ENCODE results near the gene SLC25A48. TPM values are rescaled to one million over a fixed set of nuclear protein-coding genes. Genes with fewer than 3 reads are reported as not detected.

SLC25A48 gene
- total RNA-seq, 1 donor from 2014 or later, result not detected

GRCh38 chr5:135875567-135875966 lies 41.1 kb downstream of the SLC25A48 start:
- no peak for DNase-seq (ENCODE audit: extremely low spot score, unreplicated experiment)
- H3K4me3 Mint-ChIP-seq (ENCODE audit: unreplicated experiment), result no peak overlapping the region
- H3K4me1 Mint-ChIP-seq (ENCODE audit: unreplicated experiment), result no peaks in the 10 kb centered on the region
- TF ChIP-seq, protein P1, sequence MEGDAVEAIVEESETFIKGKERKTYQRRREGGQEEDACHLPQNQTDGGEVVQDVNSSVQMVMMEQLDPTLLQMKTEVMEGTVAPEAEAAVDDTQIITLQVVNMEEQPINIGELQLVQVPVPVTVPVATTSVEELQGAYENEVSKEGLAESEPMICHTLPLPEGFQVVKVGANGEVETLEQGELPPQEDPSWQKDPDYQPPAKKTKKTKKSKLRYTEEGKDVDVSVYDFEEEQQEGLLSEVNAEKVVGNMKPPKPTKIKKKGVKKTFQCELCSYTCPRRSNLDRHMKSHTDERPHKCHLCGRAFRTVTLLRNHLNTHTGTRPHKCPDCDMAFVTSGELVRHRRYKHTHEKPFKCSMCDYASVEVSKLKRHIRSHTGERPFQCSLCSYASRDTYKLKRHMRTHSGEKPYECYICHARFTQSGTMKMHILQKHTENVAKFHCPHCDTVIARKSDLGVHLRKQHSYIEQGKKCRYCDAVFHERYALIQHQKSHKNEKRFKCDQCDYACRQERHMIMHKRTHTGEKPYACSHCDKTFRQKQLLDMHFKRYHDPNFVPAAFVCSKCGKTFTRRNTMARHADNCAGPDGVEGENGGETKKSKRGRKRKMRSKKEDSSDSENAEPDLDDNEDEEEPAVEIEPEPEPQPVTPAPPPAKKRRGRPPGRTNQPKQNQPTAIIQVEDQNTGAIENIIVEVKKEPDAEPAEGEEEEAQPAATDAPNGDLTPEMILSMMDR (IDR thresholded peaks at IDR 0.05), result no peak
- no peaks in the 10 kb centered on the region for H3K36me3 Mint-ChIP-seq (ENCODE audit: unreplicated experiment)
- peaks cover 35% of the 10 kb centered on the region for H3K27me3 Mint-ChIP-seq (ENCODE audit: unreplicated experiment)
- H3K27ac Mint-ChIP-seq (ENCODE audit: unreplicated experiment), result no peak overlapping the region
- no peaks in the 10 kb centered on the region for H3K9me3 Mint-ChIP-seq (ENCODE audit: unreplicated experiment)

GRCh38 chr5:135876146-135876545 lies 41.7 kb downstream of the SLC25A48 start:
- no peak for DNase-seq (ENCODE audit: extremely low spot score, unreplicated experiment)
- no peak overlapping the region for H3K27ac Mint-ChIP-seq (ENCODE audit: unreplicated experiment)
- H3K4me3 Mint-ChIP-seq (ENCODE audit: unreplicated experiment), result no peak overlapping the region
- no peaks in the 10 kb centered on the region for H3K36me3 Mint-ChIP-seq (ENCODE audit: unreplicated experiment)
- peaks cover 41% of the 10 kb centered on the region for H3K27me3 Mint-ChIP-seq (ENCODE audit: unreplicated experiment)
- TF ChIP-seq, protein P1 (IDR thresholded peaks at IDR 0.05), result no peak
- H3K4me1 Mint-ChIP-seq (ENCODE audit: unreplicated experiment), result no peaks in the 10 kb centered on the region
- H3K9me3 Mint-ChIP-seq (ENCODE audit: unreplicated experiment), result no peaks in the 10 kb centered on the region

DNA sequence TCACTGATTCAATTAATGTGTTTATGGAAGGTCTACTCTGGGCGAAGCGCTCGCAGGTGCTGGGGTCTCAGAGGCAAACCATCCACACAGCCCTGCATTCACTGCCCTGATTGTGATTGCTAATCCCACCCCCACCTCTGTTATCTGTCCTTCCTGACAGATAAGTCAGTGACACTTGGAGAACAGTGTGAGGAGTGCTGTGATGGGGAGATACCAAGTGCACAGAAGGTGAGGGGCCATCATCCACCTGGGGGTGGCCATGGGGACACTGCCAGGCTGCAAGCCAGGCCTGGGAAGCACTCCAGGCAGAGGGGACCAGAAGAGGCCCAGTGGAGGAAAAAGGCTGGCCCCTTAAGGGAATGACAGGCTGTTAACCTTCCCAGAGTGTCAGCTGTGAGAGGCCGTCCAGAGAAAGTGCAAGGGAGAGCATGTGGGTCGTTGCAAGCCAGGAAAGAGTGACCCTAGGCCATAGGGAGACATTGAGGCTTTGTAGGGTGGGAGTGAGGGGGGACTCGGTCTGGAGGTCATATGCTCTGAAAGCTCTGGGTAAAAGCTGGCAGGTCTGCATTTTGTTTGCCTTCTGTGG lies 43.2 kb downstream of the SLC25A48 start:
- TF ChIP-seq, protein P1 (IDR thresholded peaks at IDR 0.05), result no peak
- Mint-ChIP-seq H3K4me3 (ENCODE audit: unreplicated experiment) (no peak overlapping the region), H3K36me3 (ENCODE audit: unreplicated experiment) (no peaks in the 10 kb centered on the region), H3K9me3 (ENCODE audit: unreplicated experiment) (no peaks in the 10 kb centered on the region), H3K27ac (ENCODE audit: unreplicated experiment) (no peak overlapping the region), H3K4me1 (ENCODE audit: unreplicated experiment) (no peaks in the 10 kb centered on the region), H3K27me3 (ENCODE audit: unreplicated experiment) (peaks cover 50% of the 10 kb centered on the region)
- no peak for DNase-seq (ENCODE audit: extremely low spot score, unreplicated experiment)

GRCh38 chr5:135878156-135878620 lies 43.7 kb downstream of the SLC25A48 start:
- Mint-ChIP-seq H3K36me3 (ENCODE audit: unreplicated experiment) (no peaks in the 10 kb centered on the region), H3K27ac (ENCODE audit: unreplicated experiment) (no peak overlapping the region), H3K27me3 (ENCODE audit: unreplicated experiment) (peaks cover 55% of the 10 kb centered on the region), H3K4me1 (ENCODE audit: unreplicated experiment) (no peaks in the 10 kb centered on the region), H3K9me3 (ENCODE audit: unreplicated experiment) (no peaks in the 10 kb centered on the region), H3K4me3 (ENCODE audit: unreplicated experiment) (no peak overlapping the region)
- TF ChIP-seq, protein P1 (IDR thresholded peaks at IDR 0.05), result no peak
- DNase-seq (ENCODE audit: extremely low spot score, unreplicated experiment), result no peak

GRCh38 chr5:135879591-135879990 lies 45.1 kb downstream of the SLC25A48 start:
- no peaks in the 10 kb centered on the region for H3K9me3 Mint-ChIP-seq (ENCODE audit: unreplicated experiment)
- H3K4me3 Mint-ChIP-seq (ENCODE audit: unreplicated experiment), result no peak overlapping the region
- peaks cover 54% of the 10 kb centered on the region for H3K27me3 Mint-ChIP-seq (ENCODE audit: unreplicated experiment)
- H3K36me3 Mint-ChIP-seq (ENCODE audit: unreplicated experiment), result no peaks in the 10 kb centered on the region
- H3K4me1 Mint-ChIP-seq (ENCODE audit: unreplicated experiment), result no peaks in the 10 kb centered on the region
- TF ChIP-seq, protein P1 (IDR thresholded peaks at IDR 0.05), result no peak
- no peak overlapping the region for H3K27ac Mint-ChIP-seq (ENCODE audit: unreplicated experiment)
- no peak for DNase-seq (ENCODE audit: extremely low spot score, unreplicated experiment)

Measured in osteocyte (in vitro differentiated cells).